ENCODE results near the gene FAM120A.

The FAM120A gene

DNA sequence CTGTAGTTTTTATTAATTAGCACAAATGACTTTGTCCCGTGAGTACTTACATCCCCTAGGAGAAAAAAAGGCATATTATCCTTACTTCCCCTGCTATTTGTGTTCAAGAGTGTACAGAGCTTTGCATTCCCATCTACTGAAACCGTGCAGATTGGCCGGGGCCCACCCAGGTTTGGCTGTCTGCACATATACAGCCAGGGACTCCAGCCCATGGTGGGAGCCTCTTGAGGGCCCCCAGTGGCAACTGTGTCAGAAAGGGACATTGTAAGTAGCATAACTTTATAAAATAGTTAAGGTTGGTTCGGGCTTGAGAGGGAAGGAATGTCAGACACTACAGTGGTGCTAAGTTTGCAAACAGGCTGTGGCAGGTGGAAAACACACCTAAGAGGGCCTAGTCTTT, 149.6 kb downstream of the FAM120A start:
- TF ChIP-seq, protein P1, sequence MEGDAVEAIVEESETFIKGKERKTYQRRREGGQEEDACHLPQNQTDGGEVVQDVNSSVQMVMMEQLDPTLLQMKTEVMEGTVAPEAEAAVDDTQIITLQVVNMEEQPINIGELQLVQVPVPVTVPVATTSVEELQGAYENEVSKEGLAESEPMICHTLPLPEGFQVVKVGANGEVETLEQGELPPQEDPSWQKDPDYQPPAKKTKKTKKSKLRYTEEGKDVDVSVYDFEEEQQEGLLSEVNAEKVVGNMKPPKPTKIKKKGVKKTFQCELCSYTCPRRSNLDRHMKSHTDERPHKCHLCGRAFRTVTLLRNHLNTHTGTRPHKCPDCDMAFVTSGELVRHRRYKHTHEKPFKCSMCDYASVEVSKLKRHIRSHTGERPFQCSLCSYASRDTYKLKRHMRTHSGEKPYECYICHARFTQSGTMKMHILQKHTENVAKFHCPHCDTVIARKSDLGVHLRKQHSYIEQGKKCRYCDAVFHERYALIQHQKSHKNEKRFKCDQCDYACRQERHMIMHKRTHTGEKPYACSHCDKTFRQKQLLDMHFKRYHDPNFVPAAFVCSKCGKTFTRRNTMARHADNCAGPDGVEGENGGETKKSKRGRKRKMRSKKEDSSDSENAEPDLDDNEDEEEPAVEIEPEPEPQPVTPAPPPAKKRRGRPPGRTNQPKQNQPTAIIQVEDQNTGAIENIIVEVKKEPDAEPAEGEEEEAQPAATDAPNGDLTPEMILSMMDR (conservative IDR thresholded peaks at IDR 0.05; ENCODE audit: low read depth, low read length), result no peak
- no peak for DNase-seq (ENCODE audit: low read depth)
- H3K4me3 ChIP-seq (ENCODE audit: low read length), result no peak overlapping the region

DNA sequence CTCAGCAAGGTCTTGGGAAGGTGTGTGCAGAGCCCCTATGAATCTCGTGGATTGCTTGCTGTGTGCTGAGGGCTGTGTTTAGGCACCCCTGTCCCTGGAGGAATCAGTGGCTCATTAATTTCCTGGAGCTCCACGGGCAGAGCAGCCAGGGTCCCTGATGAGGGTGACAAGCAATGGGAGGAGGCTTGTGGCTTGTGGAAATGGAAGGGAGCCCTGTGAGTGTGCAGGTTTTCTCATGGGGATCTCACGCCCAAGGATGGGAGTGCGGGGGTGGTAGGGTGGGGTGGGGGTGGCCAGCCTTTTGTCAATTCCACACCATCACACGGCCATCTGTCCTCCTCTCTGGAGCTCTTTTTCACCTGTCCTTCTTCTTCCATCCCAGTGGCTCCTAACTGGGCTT, 150.2 kb downstream of the FAM120A start:
- TF ChIP-seq, protein P1 (conservative IDR thresholded peaks at IDR 0.05; ENCODE audit: low read depth, low read length), result no peak
- DNase-seq (ENCODE audit: low read depth), result no peak
- no peak overlapping the region for H3K4me3 ChIP-seq (ENCODE audit: low read length)

DNA sequence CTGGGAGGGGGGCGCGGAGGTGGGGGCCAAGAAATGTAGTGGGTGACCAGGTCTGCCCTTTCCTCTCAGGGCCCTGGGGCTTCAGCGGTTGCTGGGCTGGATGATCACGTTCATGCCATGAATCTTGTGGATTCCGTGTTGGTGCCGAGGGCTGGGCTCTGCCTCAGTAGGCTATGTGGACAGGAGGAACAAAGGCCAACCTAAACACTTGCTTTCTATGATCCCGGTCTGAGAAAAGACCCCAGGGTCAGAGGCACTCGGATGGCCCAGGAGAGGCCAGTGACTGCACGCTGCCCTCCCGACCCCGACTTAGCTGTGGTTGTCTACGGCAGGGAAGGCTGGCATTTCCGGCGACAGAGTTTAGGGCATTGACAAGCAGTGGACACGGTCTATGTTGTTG, 151.5 kb downstream of the FAM120A start:
- no peak for DNase-seq (ENCODE audit: low read depth)
- no peak overlapping the region for H3K4me3 ChIP-seq (ENCODE audit: low read length)
- TF ChIP-seq, protein P1 (conservative IDR thresholded peaks at IDR 0.05; ENCODE audit: low read depth, low read length), result no peak

DNA sequence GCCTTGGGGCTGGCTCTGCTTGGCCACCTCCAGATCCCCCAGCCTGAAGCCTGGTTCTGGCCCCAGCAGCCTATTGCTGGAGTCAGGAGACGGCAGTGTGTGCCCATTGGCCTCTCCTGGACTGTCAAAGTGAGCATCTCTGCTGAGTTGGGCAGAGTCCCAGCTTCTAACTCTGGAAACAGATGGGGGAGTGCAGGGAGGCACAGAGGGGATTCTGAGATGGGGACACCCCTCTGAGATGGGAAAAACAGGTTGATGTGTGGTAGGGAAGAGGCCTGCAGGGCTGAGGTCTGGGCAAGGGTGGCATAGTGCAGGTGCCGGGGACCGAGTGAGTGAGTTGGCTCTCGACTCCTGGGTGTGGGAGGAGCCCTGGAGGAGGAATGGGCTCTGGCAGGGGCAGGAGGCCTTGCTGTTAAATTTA, 152.4 kb downstream of the FAM120A start:
- no peak for DNase-seq (ENCODE audit: low read depth)
- TF ChIP-seq, protein P1 (conservative IDR thresholded peaks at IDR 0.05; ENCODE audit: low read depth, low read length), result no peak
- H3K4me3 ChIP-seq (ENCODE audit: low read length), result no peak overlapping the region

DNA sequence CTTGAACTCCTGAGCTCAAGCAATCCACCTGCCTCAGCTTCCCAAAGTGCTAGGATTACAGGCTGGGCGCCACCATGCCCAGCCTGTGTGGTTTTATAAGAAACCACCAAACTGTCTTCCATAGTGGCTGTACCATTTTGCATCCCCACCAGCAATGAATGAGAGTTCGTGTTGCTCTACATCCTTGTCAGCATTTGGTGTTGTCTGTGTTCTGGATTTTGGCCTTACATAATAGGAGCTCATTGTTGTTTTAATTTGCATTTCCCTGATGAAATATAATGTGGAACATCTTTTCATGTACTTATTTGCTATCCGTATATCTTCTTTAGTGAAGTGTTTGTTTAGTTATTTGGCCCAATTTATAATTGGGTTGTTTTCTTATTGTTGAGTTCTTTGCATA, 154.7 kb downstream of the FAM120A start:
- DNase-seq (ENCODE audit: low read depth), result no peak
- no peak overlapping the region for H3K4me3 ChIP-seq (ENCODE audit: low read length)
- TF ChIP-seq, protein P1 (conservative IDR thresholded peaks at IDR 0.05; ENCODE audit: low read depth, low read length), result no peak

DNA sequence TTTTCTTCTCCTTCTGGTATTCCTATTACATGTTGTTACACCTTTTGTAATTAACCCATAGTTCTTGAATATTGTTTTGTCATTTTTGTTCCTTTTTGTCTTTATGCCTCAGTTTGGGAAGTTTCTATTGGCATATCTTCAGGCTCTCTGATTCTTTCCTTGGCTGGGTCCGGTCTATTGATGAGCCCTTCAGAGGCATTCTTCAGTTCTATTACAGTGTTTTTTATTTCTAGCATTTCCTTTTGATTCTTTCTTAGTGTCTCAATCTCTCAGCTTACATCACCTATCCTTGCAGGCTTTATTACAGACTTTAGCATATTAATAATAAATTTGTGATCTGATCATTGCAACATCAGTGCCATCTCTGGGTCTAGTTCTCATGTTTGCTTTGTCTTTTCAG, 158.7 kb downstream of the FAM120A start:
- TF ChIP-seq, protein P1 (conservative IDR thresholded peaks at IDR 0.05; ENCODE audit: low read depth, low read length), result no peak
- no peak overlapping the region for H3K4me3 ChIP-seq (ENCODE audit: low read length)
- DNase-seq (ENCODE audit: low read depth), result no peak

DNA sequence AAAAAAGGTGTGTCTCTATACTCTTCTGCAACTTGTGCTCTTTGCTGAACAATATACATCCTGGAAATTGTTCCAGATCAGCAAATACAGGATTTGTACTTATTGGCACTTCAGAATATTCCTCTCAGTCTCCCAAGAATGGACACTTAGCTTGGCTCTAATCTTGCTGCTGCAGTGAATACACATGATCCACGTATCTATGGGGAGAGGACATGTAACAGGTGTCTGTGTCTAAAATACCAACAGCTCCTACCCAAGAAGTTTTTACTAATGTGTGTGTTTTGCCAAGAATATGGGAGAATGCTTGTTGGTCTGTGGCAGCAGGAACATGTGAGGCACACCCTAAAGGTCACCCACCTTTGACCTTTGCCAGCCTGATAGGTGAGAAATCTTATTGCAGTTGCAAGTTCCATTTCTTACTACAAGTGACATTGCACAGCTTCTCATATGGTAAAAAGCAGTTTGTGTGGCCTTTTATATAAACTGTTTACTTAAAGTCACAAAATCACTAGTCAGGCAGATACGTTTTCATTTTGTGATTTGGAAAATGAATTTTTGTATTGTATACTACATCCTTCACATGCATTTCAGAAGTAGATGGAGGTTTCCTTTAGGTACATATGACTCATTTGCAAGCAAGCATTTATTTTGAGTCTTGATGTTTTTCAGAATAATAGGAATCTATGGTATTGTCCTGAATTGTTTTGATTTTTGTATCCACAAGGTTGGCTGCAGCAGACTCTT, 160.7 kb downstream of the FAM120A start:
- TF ChIP-seq, protein P1 (conservative IDR thresholded peaks at IDR 0.05; ENCODE audit: low read depth, low read length), result no peak
- H3K4me3 ChIP-seq (ENCODE audit: low read length), result no peak overlapping the region
- no peak for DNase-seq (ENCODE audit: low read depth)
